MM.1S (cell line): ENCODE results near the gene SSBP3.

Experiments
- CTCF ChIP-seq: fragments of 300-600 bp; sonication (generic); IDR thresholded peaks from 2 replicates; pipeline ENCODE4 v1.5.1; 2016; ENCODE audit warnings: antibody characterized with exemption, low read length, mixed read lengths
- EZH2phosphoT487 ChIP-seq: fragments of 300-600 bp; sonication (generic); IDR thresholded peaks from 2 replicates; pipeline ENCODE4 v1.6.1; 2018; ENCODE audit warnings: antibody characterized with exemption, low read length

- no peak for TF ChIP-seq EZH2phosphoT487
- no peak for TF ChIP-seq CTCF
Measured at GRCh38 chr1:54305906-54306514, 100.2 kb downstream of the SSBP3 start.
